ENCODE measurements around the gene USP31.

The USP31 gene

GRCh38 chr16:23027386-23027785, 121.9 kb downstream of the USP31 start:
- Histone ChIP-seq H3K9me3 (no peaks in the 10 kb centered on the region), H3K36me3 (no peaks in the 10 kb centered on the region), H3K27ac (no peak overlapping the region), H3K4me1 (no peaks in the 10 kb centered on the region), H3K27me3 (peaks cover 0 to 4% of the 10 kb centered on the region in 2 donors), H3K4me3 (no peak overlapping the region)
- no peak for DNase-seq
- TF ChIP-seq CTCF (IDR thresholded peaks at IDR 0.05): no peak
- intact Hi-C loops (cut with DNase I; ENCODE audit: low total_unique reads): no loop called here

- intact Hi-C loops (cut with DNase I; ENCODE audit: low total_unique reads): no loop called here
These were observed 122.4 kb downstream of the USP31 start for GRCh38 chr16:23026784-23027362.

GRCh38 chr16:23025692-23026307, 123.5 kb downstream of the USP31 start:
- Histone ChIP-seq H3K36me3 (no peaks in the 10 kb centered on the region), H3K27ac (no peak overlapping the region), H3K27me3 (no peaks in the 10 kb centered on the region), H3K4me1 (no peaks in the 10 kb centered on the region), H3K9me3 (no peaks in the 10 kb centered on the region), H3K4me3 (no peak overlapping the region)
- DNase-seq: no peak
- intact Hi-C loops (cut with DNase I; ENCODE audit: low total_unique reads): no loop called here
- no peak for TF ChIP-seq CTCF (IDR thresholded peaks at IDR 0.05)

More at GRCh38 chr16:23026784-23027362, 122.4 kb downstream of the USP31 start:
- Histone ChIP-seq H3K4me3 (no peak overlapping the region), H3K27ac (no peak overlapping the region), H3K4me1 (no peaks in the 10 kb centered on the region), H3K36me3 (no peaks in the 10 kb centered on the region), H3K27me3 (peaks cover 0 to 4% of the 10 kb centered on the region in 2 donors), H3K9me3 (no peaks in the 10 kb centered on the region)
- DNase-seq: no peak
- no peak for TF ChIP-seq CTCF (IDR thresholded peaks at IDR 0.05)

GRCh38 chr16:23024044-23024443, 125.2 kb downstream of the USP31 start:
- H3K36me3 ChIP-seq: no peaks in the 10 kb centered on the region
- no peak for TF ChIP-seq CTCF (IDR thresholded peaks at IDR 0.05)
- no peak for DNase-seq
- no peaks in the 10 kb centered on the region for H3K27me3 ChIP-seq
- H3K4me1 ChIP-seq: no peaks in the 10 kb centered on the region
- H3K27ac ChIP-seq: no peak overlapping the region
- H3K4me3 ChIP-seq: no peak overlapping the region
- no peaks in the 10 kb centered on the region for H3K9me3 ChIP-seq
- intact Hi-C loops (cut with DNase I; ENCODE audit: low total_unique reads): no loop called here

- no peak for TF ChIP-seq CTCF (IDR thresholded peaks at IDR 0.05)
- H3K27me3 ChIP-seq: no peaks in the 10 kb centered on the region
- no peak for DNase-seq
- no peak overlapping the region for H3K27ac ChIP-seq
- no peaks in the 10 kb centered on the region for H3K9me3 ChIP-seq
- H3K36me3 ChIP-seq: no peaks in the 10 kb centered on the region
- intact Hi-C loops (cut with DNase I; ENCODE audit: low total_unique reads): no loop called here
- H3K4me3 ChIP-seq: no peak overlapping the region
- no peaks in the 10 kb centered on the region for H3K4me1 ChIP-seq
These were observed 129.2 kb downstream of the USP31 start for GRCh38 chr16:23020084-23020483.
